HepG2 (cell line): ENCODE data around the gene GRAMD1A. TPM values are rescaled to one million over a fixed set of nuclear protein-coding genes. Genes with fewer than 3 reads are reported as not detected.
"Not testable (repeated sequence)": the region's sequence is repeated elsewhere in the genome, so short reads cannot be mapped to it uniquely, and the experiment has no call there.

ENCODE experiments used
- ATAC-seq: fragments of 200-7000 bp; cut with Tn5 transposase; 3 replicates; pipeline ENCODE4 v1.9.1; 2020; ENCODE audit warnings: mild to moderate bottlenecking, moderate library complexity
- BruUV-seq: library from RNA; stranded (reverse); fragments of 400-500 nt; replicated peaks from 2 replicates; lab custom pipeline; 2021; lab: Mats Ljungman, UMichigan
- CTCF ChIA-PET: fragments of 300-600 bp; formaldehyde crosslinking; extraction: SDS; loops from one replicate; lab custom pipeline; 2021; ENCODE audit warnings: low total read pairs, inconsistent platforms, low intra/inter-chr PET ratio; lab: Yijun Ruan, JAX
- POLR2A ChIA-PET: fragments of 350-600 bp; sonication (Branson Sonifier 250); formaldehyde crosslinking; loops from one replicate; lab custom pipeline; 2020; ENCODE audit warnings: antibody characterized with exemption, inconsistent platforms; lab: Yijun Ruan, JAX
- DNase-seq: peaks from one replicate; pipeline ENCODE4 v3.0.0-alpha.2; 2015; ENCODE audit warnings: low spot score
- FAIRE-seq: peaks from 3 replicates; lab custom pipeline; 2011; peaks lifted over from hg19 to GRCh38; lab: Jason Lieb, UNC
- H2AFZ ChIP-seq: one replicate; pipeline ENCODE4 v1.6.1; 2011; ENCODE audit warnings: low read length, inconsistent platforms
- H3K27ac ChIP-seq: fragments of 300-600 bp; 3 replicates; pipeline ENCODE4 v1.8.0; 2011; ENCODE audit warnings: mixed run types, mild to moderate bottlenecking, mixed read lengths, low read length, inconsistent platforms; ENCODE audit not compliant: insufficient read depth; ENCODE audit errors: extremely low read length
- H3K27me3 ChIP-seq, 2 experiments: fragments of 200-600 bp in 1 of 2; 2 replicates in 1 of 2; 3 replicates in 1 of 2; pipeline versions ENCODE4 v1.6.0 to v1.8.0; 2011; ENCODE audit warnings: low read length in 2 of 2, mild to moderate bottlenecking in 2 of 2, moderate library complexity in 2 of 2, inconsistent platforms in 1 of 2; ENCODE audit not compliant: insufficient read depth in 2 of 2, control insufficient read depth in 1 of 2
- H3K36me3 ChIP-seq, 2 experiments: fragments of 200-600 bp in 1 of 2; replicated peaks in 1 of 2; 2 replicates in 1 of 2; 3 replicates in 1 of 2; pipeline versions ENCODE4 v1.5.1 to v1.8.0; 2011; ENCODE audit warnings: low read length in 2 of 2, inconsistent platforms in 1 of 2; ENCODE audit not compliant: insufficient read depth in 2 of 2, control insufficient read depth in 1 of 2
- H3K4me1 ChIP-seq: 2 replicates; pipeline ENCODE4 v1.5.1; 2012; ENCODE audit warnings: low read length, inconsistent platforms; ENCODE audit not compliant: insufficient read depth
- H3K4me2 ChIP-seq: 2 replicates; pipeline ENCODE4 v1.6.0; 2011; ENCODE audit warnings: low read depth, low read length, inconsistent platforms
- H3K4me3 ChIP-seq, 3 experiments: fragments of 200-600 bp in 1 of 3; sonication (generic), shearing (Covaris generic) in 1 of 3; replicated peaks in 1 of 3; 2 replicates each; pipeline ENCODE4 v1.5.1; 2011 to 2016; ENCODE audit warnings: low read length in 3 of 3, inconsistent platforms in 2 of 3, low read depth in 2 of 3, mild to moderate bottlenecking in 2 of 3, control low read depth in 1 of 3, mixed read lengths in 1 of 3; ENCODE audit not compliant: insufficient read depth in 1 of 3
- H3K79me2 ChIP-seq: one replicate; pipeline ENCODE4 v1.6.1; 2011; ENCODE audit warnings: low read length, inconsistent platforms; ENCODE audit not compliant: insufficient read depth
- H3K9ac ChIP-seq: 2 replicates; pipeline ENCODE4 v1.6.0; 2011; ENCODE audit warnings: mild to moderate bottlenecking, low read depth, low read length, inconsistent platforms; ENCODE audit not compliant: insufficient read depth
- H3K9me3 ChIP-seq: 2 replicates; pipeline ENCODE4 v1.5.1; 2012; ENCODE audit warnings: mild to moderate bottlenecking, low read length
- H4K20me1 ChIP-seq: 2 replicates; pipeline ENCODE4 v1.6.0; 2011; ENCODE audit warnings: inconsistent platforms, mild to moderate bottlenecking, low read length, moderate library complexity; ENCODE audit not compliant: insufficient read depth
- CCDC6 ChIP-seq: sonication (generic); formaldehyde crosslinking; IDR thresholded peaks from 2 replicates; pipeline ENCODE4 v1.8.1; 2022; ENCODE audit warnings: mild to moderate bottlenecking, missing genetic modification reagents, moderate library complexity
- NKX3-1 ChIP-seq: sonication (generic); formaldehyde crosslinking; IDR thresholded peaks from 2 replicates; pipeline ENCODE4 v1.5.0; 2020; ENCODE audit warnings: missing genetic modification reagents
- RFX3 ChIP-seq: IDR thresholded peaks from 2 replicates; pipeline ENCODE4 v1.6.1; 2016; ENCODE audit warnings: missing biosample characterization, missing genetic modification reagents
- ZNF326 ChIP-seq: sonication (generic); formaldehyde crosslinking; IDR thresholded peaks from 2 replicates; pipeline ENCODE4 v1.4.0; 2020; ENCODE audit warnings: missing genetic modification reagents, borderline replicate concordance
- ZNF891 ChIP-seq: sonication (generic); formaldehyde crosslinking; IDR thresholded peaks from 2 replicates; pipeline ENCODE4 v1.5.0; 2020; ENCODE audit warnings: mild to moderate bottlenecking, missing genetic modification reagents
- WGBS: methylation state at CpG from one replicate; pipeline ENCODE4 v1.1.6; 2017; ENCODE audit warnings: low lambda C conversion rate; 5-methylcytosine and 5-hydroxymethylcytosine counted together
- in situ Hi-C: cut with HindIII; loops from 2 replicates; pipeline ENCODE4 v1.10.0; 2017; ENCODE audit warnings: low pct_unique_long_range_greater_than_20kb; ENCODE audit not compliant: extremely low pct_ligation_motif_present
- intact Hi-C: fragments of 100-400 bp; cut with micrococcal nuclease; formaldehyde crosslinking; loops from one replicate; pipeline ENCODE4 v1.10.0; 2022; ENCODE audit not compliant: unreplicated experiment
- polyA plus RNA-seq, 8 experiments: library from polyadenylated mRNA; depleted of rRNA in 3 of 8; stranded (reverse) in 7 of 8; unstranded in 1 of 8; fragments of >200 nt; fragmentation: Illumina TruSeq in 4 of 8; extraction: Trizol in 4 of 8; gene quantifications; 2 replicates each; pipeline versions ENCODE4 v1.2.1 to v1.2.3, GENCODE V29; 2011 to 2016; ENCODE audit warnings: low read depth in 4 of 8, missing spikeins in 1 of 8, mixed read lengths in 1 of 8; ENCODE audit not compliant: insufficient read depth in 1 of 8
- total RNA-seq, 5 experiments: library from RNA; depleted of rRNA; stranded (reverse); fragments of >200 nt; fragmentation: Illumina TruSeq; extraction: Trizol; gene quantifications; 2 replicates each; pipeline ENCODE4 v1.2.3, GENCODE V29; 2016; ENCODE audit warnings: low read depth in 1 of 5
- TF ChIP-seq, protein P1 (sequence below): sonication (generic); formaldehyde crosslinking; IDR thresholded peaks from 2 replicates; pipeline ENCODE4 v1.4.0; 2020; ENCODE audit warnings: missing genetic modification reagents

The GRAMD1A gene
- total and polyA plus RNA-seq, 2 of the 13 experiments (the other 11 are each of a cell fraction or from before 2014, with no cell fraction given), result 14.7 to 181 TPM

DNA sequence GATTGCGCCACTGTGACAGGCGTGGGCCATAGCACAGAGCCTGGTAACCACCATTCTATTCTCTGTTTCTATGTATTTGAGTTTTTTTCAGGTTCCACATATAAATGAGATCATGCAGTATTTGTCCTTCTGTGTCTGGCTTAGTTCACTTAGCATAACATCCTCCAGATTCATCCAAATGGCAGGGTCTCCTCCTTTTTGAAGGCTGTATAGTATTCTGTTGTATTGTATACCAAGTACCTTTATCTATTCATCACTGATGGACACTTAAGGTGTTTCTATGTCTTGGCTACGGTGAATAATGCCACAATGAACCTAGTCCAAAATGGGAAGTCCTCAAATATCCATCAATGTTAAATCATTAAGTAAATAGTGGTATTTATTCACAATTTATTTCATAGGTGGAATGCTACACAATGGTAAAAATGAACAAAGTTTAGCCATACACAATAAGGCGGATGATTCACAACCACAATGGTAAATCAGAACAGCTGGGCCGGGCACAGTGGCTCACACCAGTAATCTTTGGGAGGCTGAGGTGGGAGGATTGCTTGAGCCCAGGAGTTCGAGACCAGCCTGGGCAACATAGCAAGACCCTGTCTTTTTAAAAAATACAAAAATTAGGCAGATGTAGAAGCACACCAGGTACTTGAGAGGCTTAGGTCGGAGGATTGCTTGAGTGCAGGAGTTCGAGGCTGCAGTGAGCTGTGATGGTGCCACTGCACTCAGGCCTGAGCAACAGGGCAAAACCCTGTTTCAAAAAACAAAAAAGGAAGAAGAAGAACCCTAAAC is 8.4 kb upstream of the GRAMD1A start:
- Histone ChIP-seq H3K27ac (no peak overlapping the region), H3K36me3 (no peaks in the 10 kb centered on the region), H3K4me2 (no peak overlapping the region), H4K20me1 (no peaks in the 10 kb centered on the region), H3K4me1 (peaks cover 52% of the 10 kb centered on the region), H3K79me2 (no peaks in the 10 kb centered on the region), H3K27me3 (peaks cover 0 to 17% of the 10 kb centered on the region in 2 experiments; a peak in 3 of 5 replicates), H3K9ac (no peak overlapping the region), H3K9me3 (no peaks in the 10 kb centered on the region), H3K4me3 (no peak overlapping the region), H2AFZ (no peak overlapping the region)
- WGBS, result 72% methylated on average over 8 of the region's 8 CpGs
- TF ChIP-seq RFX3 (no peak), NKX3-1 (CRISPR knock-in tag) (no peak), ZNF891 (no peak), CCDC6 (CRISPR knock-in tag) (no peak), ZNF326 (CRISPR knock-in tag) (no peak)
- TF ChIP-seq, protein P1, sequence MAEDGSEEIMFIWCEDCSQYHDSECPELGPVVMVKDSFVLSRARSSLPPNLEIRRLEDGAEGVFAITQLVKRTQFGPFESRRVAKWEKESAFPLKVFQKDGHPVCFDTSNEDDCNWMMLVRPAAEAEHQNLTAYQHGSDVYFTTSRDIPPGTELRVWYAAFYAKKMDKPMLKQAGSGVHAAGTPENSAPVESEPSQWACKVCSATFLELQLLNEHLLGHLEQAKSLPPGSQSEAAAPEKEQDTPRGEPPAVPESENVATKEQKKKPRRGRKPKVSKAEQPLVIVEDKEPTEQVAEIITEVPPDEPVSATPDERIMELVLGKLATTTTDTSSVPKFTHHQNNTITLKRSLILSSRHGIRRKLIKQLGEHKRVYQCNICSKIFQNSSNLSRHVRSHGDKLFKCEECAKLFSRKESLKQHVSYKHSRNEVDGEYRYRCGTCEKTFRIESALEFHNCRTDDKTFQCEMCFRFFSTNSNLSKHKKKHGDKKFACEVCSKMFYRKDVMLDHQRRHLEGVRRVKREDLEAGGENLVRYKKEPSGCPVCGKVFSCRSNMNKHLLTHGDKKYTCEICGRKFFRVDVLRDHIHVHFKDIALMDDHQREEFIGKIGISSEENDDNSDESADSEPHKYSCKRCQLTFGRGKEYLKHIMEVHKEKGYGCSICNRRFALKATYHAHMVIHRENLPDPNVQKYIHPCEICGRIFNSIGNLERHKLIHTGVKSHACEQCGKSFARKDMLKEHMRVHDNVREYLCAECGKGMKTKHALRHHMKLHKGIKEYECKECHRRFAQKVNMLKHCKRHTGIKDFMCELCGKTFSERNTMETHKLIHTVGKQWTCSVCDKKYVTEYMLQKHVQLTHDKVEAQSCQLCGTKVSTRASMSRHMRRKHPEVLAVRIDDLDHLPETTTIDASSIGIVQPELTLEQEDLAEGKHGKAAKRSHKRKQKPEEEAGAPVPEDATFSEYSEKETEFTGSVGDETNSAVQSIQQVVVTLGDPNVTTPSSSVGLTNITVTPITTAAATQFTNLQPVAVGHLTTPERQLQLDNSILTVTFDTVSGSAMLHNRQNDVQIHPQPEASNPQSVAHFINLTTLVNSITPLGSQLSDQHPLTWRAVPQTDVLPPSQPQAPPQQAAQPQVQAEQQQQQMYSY (CRISPR knock-in tag), result no peak
- no TSS peak for BruUV-seq
- in situ Hi-C loops (no loop called here), intact Hi-C loops (no loop called here)
- ChIA-PET POLR2A (no interaction called here), CTCF (no interaction called here)
- FAIRE-seq, result no peak
- DNase-seq, result no peak
- no peak for ATAC-seq

DNA sequence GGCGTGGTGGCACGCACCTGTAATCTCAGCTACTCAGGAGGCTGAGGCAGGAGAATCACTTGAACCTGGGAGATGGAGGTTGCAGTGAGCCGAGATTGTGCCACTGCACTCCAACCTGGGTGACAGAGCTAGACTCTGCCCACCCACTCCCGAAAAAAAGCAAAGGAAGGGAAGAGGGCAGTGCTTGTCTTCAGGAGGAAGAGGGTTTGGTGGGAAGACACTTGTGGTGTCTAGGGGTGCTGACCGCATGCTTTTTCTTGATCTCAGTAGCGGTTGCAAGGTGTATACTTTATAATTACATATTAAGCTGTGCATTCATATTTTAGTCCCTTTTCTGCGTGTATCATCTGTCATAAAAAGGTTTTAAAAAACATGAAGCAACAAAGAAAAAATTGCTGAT is 7.5 kb upstream of the GRAMD1A start:
- BruUV-seq, H3K9ac ChIP-seq, H3K4me3 ChIP-seq, H3K9me3 ChIP-seq, H3K79me2 ChIP-seq, CTCF ChIA-PET, intact Hi-C loops, H4K20me1 ChIP-seq, H2AFZ ChIP-seq, H3K36me3 ChIP-seq, DNase-seq, ATAC-seq, POLR2A ChIA-PET, in situ Hi-C loops, H3K27ac ChIP-seq, FAIRE-seq, H3K4me2 ChIP-seq: not testable (repeated sequence)
- Histone ChIP-seq H3K27me3 (peaks cover 0 to 17% of the 10 kb centered on the region in 2 experiments; a peak in 3 of 5 replicates), H3K4me1 (peaks cover 60% of the 10 kb centered on the region)
- 71% methylated on average over 7 of the region's 7 CpGs for WGBS
